ENCODE measurements around the gene NAV2. TPM values are rescaled to one million over a fixed set of nuclear protein-coding genes. Genes with fewer than 3 reads are reported as not detected.
"Not testable (repeated sequence)": the region's sequence is repeated elsewhere in the genome, so short reads cannot be mapped to it uniquely, and the experiment has no call there.

Gene NAV2
- total and polyA plus RNA-seq, 2 donors = 2.0 to 5.8 TPM

GRCh38 chr11:19956228-19956627, 243.6 kb downstream of the NAV2 start:
- H3K9me3 ChIP-seq (ENCODE audit: control insufficient read depth in 2 of 2, insufficient read depth in 1 of 2, low read length in 1 of 2) = no peaks in the 10 kb centered on the region
- no peaks in the 10 kb centered on the region for H3K36me3 ChIP-seq (ENCODE audit: control insufficient read depth in 2 of 2, insufficient read depth in 2 of 2, low read length in 1 of 2)
- no peak overlapping the region for H3K27ac ChIP-seq (ENCODE audit: low read depth in 1 of 2, low read length in 1 of 2)
- no peak for DNase-seq (ENCODE audit: low read depth in 6 of 9, low spot score in 9 of 9)
- H3K4me1 ChIP-seq (ENCODE audit: control insufficient read depth in 2 of 2, insufficient read depth in 2 of 2, low read length in 2 of 2) = no peaks in the 10 kb centered on the region
- WGBS = 73% methylated on average over 4 of the region's 4 CpGs
- no peak overlapping the region for H3K4me3 ChIP-seq (ENCODE audit: low read length in 2 of 2)
- no peaks in the 10 kb centered on the region for H3K27me3 ChIP-seq (ENCODE audit: control insufficient read depth in 2 of 2, insufficient read depth in 1 of 2, low read length in 1 of 2)

- H3K9me3 ChIP-seq (ENCODE audit: control insufficient read depth in 2 of 2, insufficient read depth in 1 of 2, low read length in 1 of 2) = no peaks in the 10 kb centered on the region
- DNase-seq (ENCODE audit: low read depth in 6 of 9, low spot score in 9 of 9) = no peak
- no peaks in the 10 kb centered on the region for H3K36me3 ChIP-seq (ENCODE audit: control insufficient read depth in 2 of 2, insufficient read depth in 2 of 2, low read length in 1 of 2)
- no peaks in the 10 kb centered on the region for H3K4me1 ChIP-seq (ENCODE audit: control insufficient read depth in 2 of 2, insufficient read depth in 2 of 2, low read length in 2 of 2)
- no peak overlapping the region for H3K27ac ChIP-seq (ENCODE audit: low read depth in 1 of 2, low read length in 1 of 2)
- no peak overlapping the region for H3K4me3 ChIP-seq (ENCODE audit: low read length in 2 of 2)
- H3K27me3 ChIP-seq (ENCODE audit: control insufficient read depth in 2 of 2, insufficient read depth in 1 of 2, low read length in 1 of 2) = no peaks in the 10 kb centered on the region
- 92% methylated on average over 7 of the region's 7 CpGs for WGBS
Measured at GRCh38 chr11:19957294-19957943, 244.8 kb downstream of the NAV2 start.

DNA sequence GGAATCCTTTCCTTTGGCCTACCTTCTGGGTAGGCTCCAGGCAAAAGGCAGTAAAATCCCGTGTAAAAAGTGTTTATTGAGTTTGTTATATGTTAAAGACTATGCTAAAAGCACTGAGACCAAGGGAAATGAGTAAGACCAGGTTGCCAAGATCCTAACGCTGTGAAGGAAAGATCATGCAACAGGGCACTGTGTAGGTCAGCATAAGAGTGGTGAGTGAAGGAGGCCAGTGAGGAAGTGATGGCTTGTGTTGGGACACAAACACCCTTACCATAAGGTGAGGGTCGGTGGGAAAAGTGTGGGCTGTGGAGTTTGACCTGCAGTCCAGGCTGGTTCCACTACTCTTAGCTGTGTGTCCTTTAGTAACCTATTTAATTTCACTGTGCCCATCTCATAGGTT, 245.6 kb downstream of the NAV2 start:
- 85% methylated on average over 3 of the region's 3 CpGs for WGBS
- Histone ChIP-seq H3K36me3 (ENCODE audit: control insufficient read depth in 2 of 2, insufficient read depth in 2 of 2, low read length in 1 of 2) (no peaks in the 10 kb centered on the region), H3K27me3 (ENCODE audit: control insufficient read depth in 2 of 2, insufficient read depth in 1 of 2, low read length in 1 of 2) (no peaks in the 10 kb centered on the region)

GRCh38 chr11:19959210-19959609, 246.6 kb downstream of the NAV2 start:
- no peak overlapping the region for H3K4me3 ChIP-seq (ENCODE audit: low read length in 2 of 2)
- H3K27me3 ChIP-seq (ENCODE audit: control insufficient read depth in 2 of 2, insufficient read depth in 1 of 2, low read length in 1 of 2) = no peaks in the 10 kb centered on the region
- H3K9me3 ChIP-seq (ENCODE audit: control insufficient read depth in 2 of 2, insufficient read depth in 1 of 2, low read length in 1 of 2) = no peaks in the 10 kb centered on the region
- H3K36me3 ChIP-seq (ENCODE audit: control insufficient read depth in 2 of 2, insufficient read depth in 2 of 2, low read length in 1 of 2) = no peaks in the 10 kb centered on the region
- no peaks in the 10 kb centered on the region for H3K4me1 ChIP-seq (ENCODE audit: control insufficient read depth in 2 of 2, insufficient read depth in 2 of 2, low read length in 2 of 2)
- 95% methylated on average over 3 of the region's 3 CpGs for WGBS
- no peak overlapping the region for H3K27ac ChIP-seq (ENCODE audit: low read depth in 1 of 2, low read length in 1 of 2)
- DNase-seq (ENCODE audit: low read depth in 6 of 9, low spot score in 9 of 9) = no peak

More for the DNA sequence above, 245.6 kb downstream of the NAV2 start:
- DNase-seq (ENCODE audit: low read depth in 6 of 9, low spot score in 9 of 9) = no peak
- H3K4me1 ChIP-seq (ENCODE audit: control insufficient read depth in 2 of 2, insufficient read depth in 2 of 2, low read length in 2 of 2) = no peaks in the 10 kb centered on the region
- H3K4me3 ChIP-seq (ENCODE audit: low read length in 2 of 2) = no peak overlapping the region
- H3K9me3 ChIP-seq (ENCODE audit: control insufficient read depth in 2 of 2, insufficient read depth in 1 of 2, low read length in 1 of 2) = no peaks in the 10 kb centered on the region
- H3K27ac ChIP-seq (ENCODE audit: low read depth in 1 of 2, low read length in 1 of 2) = no peak overlapping the region

DNA sequence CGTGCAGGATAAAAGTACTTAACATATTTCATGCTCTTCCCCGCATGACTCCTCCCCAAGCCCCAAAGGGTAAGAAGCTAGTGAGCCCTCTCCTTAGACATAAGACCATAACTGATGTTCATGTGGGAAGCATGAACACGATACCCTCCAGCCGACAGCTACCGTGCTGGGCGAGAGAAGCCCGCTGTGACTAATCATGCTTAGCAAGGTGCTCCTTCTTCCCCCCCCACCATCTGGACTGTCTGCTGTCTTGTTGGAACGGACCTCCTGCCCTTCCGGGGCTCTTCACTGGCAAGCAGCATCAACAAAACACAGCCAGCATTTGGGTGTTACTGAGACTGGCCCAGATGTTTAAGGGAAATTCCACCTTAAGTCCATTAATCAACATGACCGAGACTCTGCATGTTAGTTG, 247.0 kb downstream of the NAV2 start:
- no peak for DNase-seq (ENCODE audit: low read depth in 6 of 9, low spot score in 9 of 9)
- H3K27me3 ChIP-seq (ENCODE audit: control insufficient read depth in 2 of 2, insufficient read depth in 1 of 2, low read length in 1 of 2) = no peaks in the 10 kb centered on the region
- H3K27ac ChIP-seq (ENCODE audit: low read depth in 1 of 2, low read length in 1 of 2) = no peak overlapping the region
- no peaks in the 10 kb centered on the region for H3K9me3 ChIP-seq (ENCODE audit: control insufficient read depth in 2 of 2, insufficient read depth in 1 of 2, low read length in 1 of 2)
- no peaks in the 10 kb centered on the region for H3K36me3 ChIP-seq (ENCODE audit: control insufficient read depth in 2 of 2, insufficient read depth in 2 of 2, low read length in 1 of 2)
- H3K4me3 ChIP-seq (ENCODE audit: low read length in 2 of 2) = no peak overlapping the region
- no peaks in the 10 kb centered on the region for H3K4me1 ChIP-seq (ENCODE audit: control insufficient read depth in 2 of 2, insufficient read depth in 2 of 2, low read length in 2 of 2)
- WGBS = 94% methylated on average over 10 of the region's 10 CpGs

- not testable (repeated sequence) for H3K27ac ChIP-seq (ENCODE audit: low read depth in 1 of 2, low read length in 1 of 2); H3K36me3 ChIP-seq (ENCODE audit: control insufficient read depth in 2 of 2, insufficient read depth in 2 of 2, low read length in 1 of 2); H3K4me3 ChIP-seq (ENCODE audit: low read length in 2 of 2); H3K9me3 ChIP-seq (ENCODE audit: control insufficient read depth in 2 of 2, insufficient read depth in 1 of 2, low read length in 1 of 2); H3K4me1 ChIP-seq (ENCODE audit: control insufficient read depth in 2 of 2, insufficient read depth in 2 of 2, low read length in 2 of 2); DNase-seq (ENCODE audit: low read depth in 6 of 9, low spot score in 9 of 9); H3K27me3 ChIP-seq (ENCODE audit: control insufficient read depth in 2 of 2, insufficient read depth in 1 of 2, low read length in 1 of 2)
- WGBS = 95% methylated on average over 3 of the region's 3 CpGs
Measured at GRCh38 chr11:19960410-19960809, 247.8 kb downstream of the NAV2 start.

DNA sequence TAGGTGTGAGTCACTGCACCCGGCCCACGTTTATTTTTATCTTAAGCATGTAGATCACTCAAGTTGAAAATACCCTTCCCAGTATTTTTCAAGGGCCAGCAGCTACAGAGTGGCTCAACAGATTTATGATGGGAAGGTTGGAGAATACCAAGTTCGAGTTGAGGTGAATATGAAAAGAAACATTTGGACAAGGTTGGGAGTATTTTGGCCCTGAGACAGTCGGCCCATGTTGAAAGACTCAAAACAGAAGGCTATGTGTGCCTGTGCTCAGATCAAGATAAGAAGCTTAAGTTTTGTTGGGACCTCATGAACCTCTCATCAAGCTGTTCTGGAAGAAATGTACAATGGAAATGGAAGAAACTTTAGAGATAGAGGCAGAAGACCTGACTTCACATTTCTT, 248.6 kb downstream of the NAV2 start:
- H3K36me3 ChIP-seq (ENCODE audit: control insufficient read depth in 2 of 2, insufficient read depth in 2 of 2, low read length in 1 of 2) = no peaks in the 10 kb centered on the region
- H3K9me3 ChIP-seq (ENCODE audit: control insufficient read depth in 2 of 2, insufficient read depth in 1 of 2, low read length in 1 of 2) = no peaks in the 10 kb centered on the region
- no peaks in the 10 kb centered on the region for H3K27me3 ChIP-seq (ENCODE audit: control insufficient read depth in 2 of 2, insufficient read depth in 1 of 2, low read length in 1 of 2)
- no peak overlapping the region for H3K27ac ChIP-seq (ENCODE audit: low read depth in 1 of 2, low read length in 1 of 2)
- no peak for DNase-seq (ENCODE audit: low read depth in 6 of 9, low spot score in 9 of 9)
- H3K4me1 ChIP-seq (ENCODE audit: control insufficient read depth in 2 of 2, insufficient read depth in 2 of 2, low read length in 2 of 2) = no peaks in the 10 kb centered on the region
- no peak overlapping the region for H3K4me3 ChIP-seq (ENCODE audit: low read length in 2 of 2)
- 95% methylated on average over 4 of the region's 4 CpGs for WGBS

DNA sequence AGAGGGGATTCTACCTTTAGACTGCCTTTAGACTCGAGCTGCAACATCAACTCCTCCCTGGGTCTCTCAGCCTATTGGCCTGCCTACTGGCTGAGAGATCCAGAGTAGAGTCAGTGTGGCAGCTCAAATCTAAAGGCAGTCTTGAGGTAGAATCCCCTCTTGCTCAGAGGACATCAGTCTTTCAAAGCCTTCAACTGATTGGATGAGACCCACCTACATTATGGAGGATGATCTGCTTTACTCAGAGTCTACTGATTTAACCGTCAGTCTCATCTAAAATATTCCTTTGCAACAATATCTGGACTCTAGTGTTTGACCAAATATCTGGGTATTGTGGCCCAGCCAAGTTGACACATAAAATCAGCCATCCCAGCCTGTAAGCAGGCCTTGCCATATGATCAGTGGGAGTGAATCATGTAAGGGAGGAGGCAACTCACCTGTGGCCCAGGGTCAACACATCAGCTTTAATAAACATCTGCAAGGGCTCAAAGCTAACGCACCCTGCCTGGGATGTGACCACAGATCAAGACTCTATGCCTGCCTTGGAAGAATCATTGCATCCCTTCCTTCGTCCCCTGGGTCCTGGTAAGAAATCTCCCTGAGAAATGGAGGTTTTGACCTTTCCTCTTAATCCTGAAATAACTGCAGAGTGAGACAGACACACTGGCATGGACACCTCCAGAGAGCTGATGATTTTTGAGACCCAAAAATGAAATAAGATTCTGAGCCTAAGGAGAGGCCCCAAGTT, 249.6 kb downstream of the NAV2 start:
- 92% methylated on average over 4 of the region's 4 CpGs for WGBS
- H3K4me3 ChIP-seq (ENCODE audit: low read length in 2 of 2) = no peak overlapping the region
- no peaks in the 10 kb centered on the region for H3K4me1 ChIP-seq (ENCODE audit: control insufficient read depth in 2 of 2, insufficient read depth in 2 of 2, low read length in 2 of 2)
- no peaks in the 10 kb centered on the region for H3K27me3 ChIP-seq (ENCODE audit: control insufficient read depth in 2 of 2, insufficient read depth in 1 of 2, low read length in 1 of 2)
- H3K27ac ChIP-seq (ENCODE audit: low read depth in 1 of 2, low read length in 1 of 2) = no peak overlapping the region
- H3K9me3 ChIP-seq (ENCODE audit: control insufficient read depth in 2 of 2, insufficient read depth in 1 of 2, low read length in 1 of 2) = no peaks in the 10 kb centered on the region
- no peak for DNase-seq (ENCODE audit: low read depth in 6 of 9, low spot score in 9 of 9)
- H3K36me3 ChIP-seq (ENCODE audit: control insufficient read depth in 2 of 2, insufficient read depth in 2 of 2, low read length in 1 of 2) = no peaks in the 10 kb centered on the region

GRCh38 chr11:19962801-19963175, 250.2 kb downstream of the NAV2 start:
- H3K36me3 ChIP-seq (ENCODE audit: control insufficient read depth in 2 of 2, insufficient read depth in 2 of 2, low read length in 1 of 2) = no peaks in the 10 kb centered on the region
- no peak overlapping the region for H3K27ac ChIP-seq (ENCODE audit: low read depth in 1 of 2, low read length in 1 of 2)
- no peaks in the 10 kb centered on the region for H3K9me3 ChIP-seq (ENCODE audit: control insufficient read depth in 2 of 2, insufficient read depth in 1 of 2, low read length in 1 of 2)
- WGBS = 96% methylated on average over 4 of the region's 4 CpGs
- no peak overlapping the region for H3K4me3 ChIP-seq (ENCODE audit: low read length in 2 of 2)
- H3K27me3 ChIP-seq (ENCODE audit: control insufficient read depth in 2 of 2, insufficient read depth in 1 of 2, low read length in 1 of 2) = no peaks in the 10 kb centered on the region
- DNase-seq (ENCODE audit: low read depth in 6 of 9, low spot score in 9 of 9) = no peak
- no peaks in the 10 kb centered on the region for H3K4me1 ChIP-seq (ENCODE audit: control insufficient read depth in 2 of 2, insufficient read depth in 2 of 2, low read length in 2 of 2)

Data from thymus (tissue), 11 donors.